H1 (cell line): ENCODE results near the gene FKBP1A. TPM values are rescaled to one million over a fixed set of nuclear protein-coding genes. Genes with fewer than 3 reads are reported as not detected.
A peak's percentile ranks its signal among the peaks of the same experiment; 100 is the strongest.

Experiments
- CTCF ChIA-PET: fragments of 300-600 bp; sonication (Branson Sonifier 250); formaldehyde crosslinking; loops from one replicate; lab custom pipeline; 2021; ENCODE audit not compliant: partially characterized antibody; lab: Charles Lee
- POLR2A ChIA-PET: fragments of 300-600 bp; sonication (Branson Sonifier 250); formaldehyde crosslinking; loops from one replicate; lab custom pipeline; 2021; ENCODE audit warnings: inconsistent platforms; ENCODE audit not compliant: partially characterized antibody; lab: Charles Lee
- DNase-seq, 2 experiments: peaks; one replicate each; pipeline versions ENCODE4 v3.0.0 to v3.0.0-alpha.2; 2010 to 2022; ENCODE audit warnings: low spot score in 2 of 2, low read depth in 1 of 2, mixed read lengths in 1 of 2
- FAIRE-seq: peaks from 2 replicates; lab custom pipeline; 2011; peaks lifted over from hg19 to GRCh38; lab: Jason Lieb, UNC
- H2AFZ ChIP-seq: 2 replicates; pipeline ENCODE4 v1.8.1; 2012; ENCODE audit warnings: low read length, inconsistent platforms
- H2AK5ac ChIP-seq: 2 replicates; pipeline ENCODE4 v1.6.1; 2013; ENCODE audit warnings: low read depth, low read length
- H2BK120ac ChIP-seq: replicated peaks from 2 replicates; pipeline ENCODE3; 2013; ENCODE audit warnings: low read depth, low read length, inconsistent platforms
- H2BK12ac ChIP-seq: 2 replicates; pipeline ENCODE4 v1.6.1; 2013; ENCODE audit warnings: low read depth, low read length
- H2BK15ac ChIP-seq: 2 replicates; pipeline ENCODE4 v1.6.1; 2013; ENCODE audit warnings: low read length
- H2BK20ac ChIP-seq: 2 replicates; pipeline ENCODE4 v1.6.1; 2013; ENCODE audit warnings: low read length
- H2BK5ac ChIP-seq: 2 replicates; pipeline ENCODE4 v1.6.1; 2013; ENCODE audit warnings: low read depth, low read length
- H3K14ac ChIP-seq: 2 replicates; pipeline ENCODE4 v1.6.1; 2013; ENCODE audit warnings: inconsistent platforms; ENCODE audit not compliant: insufficient read length
- H3K18ac ChIP-seq: 2 replicates; pipeline ENCODE4 v1.6.1; 2013; ENCODE audit warnings: low read length; ENCODE audit errors: extremely low read depth
- H3K23ac ChIP-seq: 2 replicates; pipeline ENCODE4 v1.6.1; 2013; ENCODE audit warnings: inconsistent platforms; ENCODE audit not compliant: insufficient read length
- H3K23me2 ChIP-seq: 2 replicates; pipeline ENCODE4 v1.6.1; 2013; ENCODE audit warnings: low read depth, low read length
- H3K27ac ChIP-seq: 2 replicates; pipeline ENCODE4 v1.6.1; 2011; ENCODE audit warnings: low read depth, low read length, inconsistent platforms
- H3K27me3 ChIP-seq, 4 experiments: replicated peaks in 1 of 4; 1 replicate in 1 of 4; 2 replicates in 3 of 4; pipeline versions ENCODE4 v1.6.1 to v1.8.1; 2011 to 2013; ENCODE audit warnings: low read length in 3 of 4, mild to moderate bottlenecking in 3 of 4, inconsistent platforms in 2 of 4, mixed read lengths in 2 of 4, moderate library complexity in 1 of 4; ENCODE audit not compliant: control insufficient read depth in 3 of 4, insufficient read depth in 3 of 4; ENCODE audit errors: extremely low read depth in 1 of 4
- H3K36me3 ChIP-seq, 4 experiments: 2 replicates each; pipeline versions ENCODE4 v1.6.1 to v1.8.1; 2011 to 2013; ENCODE audit warnings: mild to moderate bottlenecking in 4 of 4, low read length in 3 of 4, moderate library complexity in 2 of 4, control low read depth in 1 of 4, inconsistent platforms in 1 of 4; ENCODE audit not compliant: insufficient read depth in 4 of 4, control insufficient read depth in 2 of 4
- H3K4ac ChIP-seq: replicated peaks from 2 replicates; pipeline ENCODE3; 2013; ENCODE audit warnings: low read length, low read depth, mixed read lengths, inconsistent platforms; ENCODE audit not compliant: insufficient read length
- H3K4me1 ChIP-seq, 4 experiments: replicated peaks in 1 of 4; 1 replicate in 1 of 4; 2 replicates in 3 of 4; pipeline versions ENCODE4 v1.6.1 to v1.8.1; 2011 to 2013; ENCODE audit warnings: low read length in 3 of 4, inconsistent platforms in 2 of 4, mixed read lengths in 1 of 4; ENCODE audit not compliant: insufficient read depth in 4 of 4, control insufficient read depth in 3 of 4
- H3K4me2 ChIP-seq, 2 experiments: 2 replicates each; pipeline versions ENCODE4 v1.6.1 to v1.8.1; 2011 to 2013; ENCODE audit warnings: low read depth in 2 of 2, low read length in 2 of 2, control low read depth in 1 of 2, inconsistent platforms in 1 of 2, mild to moderate bottlenecking in 1 of 2; ENCODE audit not compliant: insufficient read depth in 1 of 2
- H3K4me3 ChIP-seq, 4 experiments: fragments of 200-600, 300-600 bp in 1 of 4; sonication (generic), shearing (Covaris generic), sonication (Bioruptor Twin) in 1 of 4; 2 replicates each; pipeline versions ENCODE4 v1.5.1 to v1.8.1; 2011 to 2016; ENCODE audit warnings: low read length in 4 of 4, low read depth in 3 of 4, control low read depth in 2 of 4, inconsistent platforms in 2 of 4, mild to moderate bottlenecking in 2 of 4, mixed read lengths in 1 of 4, moderate library complexity in 1 of 4; ENCODE audit not compliant: insufficient read depth in 2 of 4; ENCODE audit errors: extremely low read depth in 1 of 4
- H3K56ac ChIP-seq: replicated peaks from 2 replicates; pipeline ENCODE3; 2013; ENCODE audit warnings: low read depth, mild to moderate bottlenecking, mixed read lengths, low read length, inconsistent platforms; ENCODE audit not compliant: insufficient read length
- H3K79me1 ChIP-seq: 2 replicates; pipeline ENCODE4 v1.6.1; 2013; ENCODE audit warnings: low read depth, low read length, control low read depth
- H3K79me2 ChIP-seq, 2 experiments: 2 replicates each; pipeline versions ENCODE4 v1.6.1 to v1.8.1; 2012 to 2013; ENCODE audit warnings: low read length in 2 of 2, mild to moderate bottlenecking in 2 of 2, inconsistent platforms in 1 of 2; ENCODE audit not compliant: insufficient read depth in 2 of 2, control insufficient read depth in 1 of 2
- H3K9ac ChIP-seq, 4 experiments: replicated peaks in 1 of 4; 1 replicate in 1 of 4; 2 replicates in 3 of 4; pipeline versions ENCODE4 v1.6.1 to v1.8.1; 2011 to 2013; ENCODE audit warnings: low read depth in 3 of 4, low read length in 3 of 4, control low read depth in 2 of 4, mild to moderate bottlenecking in 2 of 4, moderate library complexity in 2 of 4, inconsistent platforms in 1 of 4; ENCODE audit errors: extremely low read depth in 1 of 4
- H3K9me3 ChIP-seq, 2 experiments: 2 replicates each; pipeline versions ENCODE4 v1.6.1 to v1.8.1; 2012 to 2013; ENCODE audit warnings: mild to moderate bottlenecking in 2 of 2, moderate library complexity in 2 of 2, control low read depth in 1 of 2, inconsistent platforms in 1 of 2, low read depth in 1 of 2, low read length in 1 of 2, mixed read lengths in 1 of 2; ENCODE audit not compliant: insufficient read depth in 2 of 2
- H4K20me1 ChIP-seq, 2 experiments: replicated peaks in 1 of 2; 2 replicates each; pipeline versions ENCODE3 to v1.8.1; 2011 to 2013; ENCODE audit warnings: inconsistent platforms in 2 of 2, low read length in 2 of 2, mild to moderate bottlenecking in 1 of 2; ENCODE audit not compliant: insufficient read depth in 2 of 2, control insufficient read depth in 1 of 2
- H4K5ac ChIP-seq: 2 replicates; pipeline ENCODE4 v1.6.1; 2013; ENCODE audit warnings: low read length, low read depth, mixed read lengths, inconsistent platforms; ENCODE audit not compliant: insufficient read length
- H4K8ac ChIP-seq: 2 replicates; pipeline ENCODE4 v1.8.0; 2013; ENCODE audit warnings: mild to moderate bottlenecking, moderate library complexity, low read length, inconsistent platforms; ENCODE audit not compliant: insufficient read depth; ENCODE audit errors: extremely low read depth
- H4K91ac ChIP-seq: replicated peaks from 2 replicates; pipeline ENCODE3; 2013; ENCODE audit warnings: low read length, mixed read lengths, inconsistent platforms; ENCODE audit not compliant: insufficient read length
- ASH2L ChIP-seq: fragments of 200-600, 300-600 bp; sonication (generic); IDR thresholded peaks from one replicate; pipeline ENCODE4 v1.7.1; 2017; ENCODE audit warnings: low read length
- CEBPB ChIP-seq: IDR thresholded peaks from 2 replicates; pipeline ENCODE4 v1.6.1; 2012; ENCODE audit warnings: low read depth, low read length
- RFX5 ChIP-seq: IDR thresholded peaks from 2 replicates; pipeline ENCODE4 v1.6.1; 2011; ENCODE audit warnings: low read depth, low read length, improper control_type of control experiment, borderline replicate concordance
- SIN3A ChIP-seq, 2 experiments: IDR thresholded peaks in 1 of 2; conservative IDR thresholded peaks in 1 of 2; 2 replicates each; pipeline ENCODE4 v1.6.1; 2011 to 2012; ENCODE audit warnings: low read length in 2 of 2, improper control_type of control experiment in 1 of 2, low read depth in 1 of 2, mild to moderate bottlenecking in 1 of 2
- WGBS, 2 experiments: shearing (Covaris generic) in 1 of 2; methylation state at CpG; one replicate each; pipeline versions ENCODE4 v1.1.6 to v1.1.7; 2013 to 2015; ENCODE audit warnings: low lambda C conversion rate in 2 of 2, mixed read lengths in 2 of 2, inconsistent platforms in 1 of 2, low coverage in 1 of 2, missing lambda C conversion rate in 1 of 2; ENCODE audit not compliant: insufficient replicate concordance in 2 of 2, insufficient coverage in 1 of 2, insufficient read length in 1 of 2; ENCODE audit errors: extremely low coverage in 1 of 2, missing lambda C conversion rate in 1 of 2; 5-methylcytosine and 5-hydroxymethylcytosine counted together
- polyA plus RNA-seq, 7 experiments: library from polyadenylated mRNA; depleted of rRNA in 3 of 7; stranded (reverse) in 5 of 7; unstranded in 2 of 7; fragments of >200 nt in 5 of 7; fragments of 200-250 nt in 2 of 7; gene quantifications; 1 replicate in 5 of 7; 2 replicates in 1 of 7; 4 replicates in 1 of 7; pipeline versions ENCODE4 v1.2.1 to v1.2.3, GENCODE V29; 2011 to 2013; ENCODE audit warnings: missing spikeins in 2 of 7, mixed read lengths in 2 of 7
- total RNA-seq: library from RNA; stranded (reverse); fragmentation: NEBNext Ultra II Directional; extraction: Animal tissue kit (Norgen Biotek cat#: 25700); gene quantifications from 2 replicates; pipeline ENCODE4 v1.2.1, GENCODE V29; 2021
- TF ChIP-seq, protein P1 (sequence below), 3 experiments: IDR thresholded peaks; 1 replicate in 2 of 3; 2 replicates in 1 of 3; pipeline versions ENCODE4 v1.5.1 to v1.6.1; 2011; ENCODE audit warnings: low read length in 3 of 3, mild to moderate bottlenecking in 3 of 3, inconsistent platforms in 2 of 3, low read depth in 1 of 3, moderate library complexity in 1 of 3; ENCODE audit not compliant: insufficient read depth in 1 of 3; ENCODE audit errors: control extremely low read depth in 1 of 3

The FKBP1A gene
- total and polyA plus RNA-seq, 2 of the 8 experiments (the other 6 are each of a cell fraction or from before 2014, with no cell fraction given): 250 to 685 TPM

DNA sequence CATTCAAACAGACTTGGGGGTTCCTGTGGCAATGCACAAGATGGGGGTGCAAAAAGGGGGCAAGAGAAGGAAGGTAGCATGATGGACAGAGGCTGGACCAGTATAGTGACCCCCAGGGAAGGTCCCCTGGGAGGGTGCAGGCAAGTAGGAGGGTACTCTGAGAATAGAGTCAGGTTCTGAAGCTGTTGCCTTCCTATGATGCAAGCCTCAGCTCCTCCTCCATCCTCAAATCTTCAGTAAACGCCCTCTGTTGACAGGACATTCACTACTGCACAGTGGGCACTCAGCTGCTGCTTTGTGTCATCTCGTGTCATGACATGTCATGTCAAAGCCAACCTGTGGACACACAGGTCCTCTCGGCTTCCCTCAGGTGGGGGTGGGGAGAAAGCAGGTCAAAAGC, 58.1 kb downstream of the FKBP1A start:
- peaks cover 0 to 2% (median 0%) of the 10 kb centered on the region in 4 experiments; a peak in 3 of 7 replicates for H3K4me1 ChIP-seq
- H4K20me1 ChIP-seq: peaks cover 7 to 27% of the 10 kb centered on the region in 2 experiments
- H3K36me3 ChIP-seq: peaks cover 0 to 3% (median 0%) of the 10 kb centered on the region in 4 experiments; a peak in 1 of 8 replicates
- no peak overlapping the region for H3K9ac ChIP-seq
- no peak overlapping the region for H2BK15ac ChIP-seq
- ChIA-PET POLR2A (interaction anchor here (0.6 to 2.4 kb wide), 3 partner anchors 9 to 480 kb away, joined by 3 to 13 read pairs (median 3); no protein-coding TSS in a partner anchor), CTCF (interaction anchor here (0.8 to 2.4 kb wide), 3 partner anchors 16 to 63 kb away, joined by 3 to 7 read pairs (median 4); no protein-coding TSS in a partner anchor)
- H4K8ac ChIP-seq: no peak overlapping the region
- FAIRE-seq (no peak), DNase-seq (peak in 1 of 2 experiments; percentile 39)
- peaks cover 10% of the 10 kb centered on the region for H3K79me1 ChIP-seq
- H3K79me2 ChIP-seq: peaks cover 3 to 9% of the 10 kb centered on the region in 2 experiments; a peak in 1 of 4 replicates
- no peak overlapping the region for H2BK5ac ChIP-seq
- H4K91ac ChIP-seq: no peak overlapping the region
- H2BK12ac ChIP-seq: no peak overlapping the region
- H3K23me2 ChIP-seq: no peaks in the 10 kb centered on the region
- H2AFZ ChIP-seq: no peak overlapping the region
- H3K4me2 ChIP-seq: no peak overlapping the region
- H2BK20ac ChIP-seq: no peak overlapping the region
- no peak overlapping the region for H4K5ac ChIP-seq
- no peak overlapping the region for H3K27ac ChIP-seq
- no peak overlapping the region for H2BK120ac ChIP-seq
- H3K14ac ChIP-seq: no peak overlapping the region
- peak overlapping the region; percentile 42 for H3K4ac ChIP-seq
- 72% methylated on average over 3 of the region's 3 CpGs; no CpG with 5 or more reads in 1 of the 2 experiments for WGBS, 2 experiments
- H3K9me3 ChIP-seq: no peaks in the 10 kb centered on the region
- H3K27me3 ChIP-seq: no peaks in the 10 kb centered on the region
- H3K56ac ChIP-seq: peak overlapping the region; percentile 14
- H3K4me3 ChIP-seq: no peak overlapping the region
- TF ChIP-seq, protein P1, sequence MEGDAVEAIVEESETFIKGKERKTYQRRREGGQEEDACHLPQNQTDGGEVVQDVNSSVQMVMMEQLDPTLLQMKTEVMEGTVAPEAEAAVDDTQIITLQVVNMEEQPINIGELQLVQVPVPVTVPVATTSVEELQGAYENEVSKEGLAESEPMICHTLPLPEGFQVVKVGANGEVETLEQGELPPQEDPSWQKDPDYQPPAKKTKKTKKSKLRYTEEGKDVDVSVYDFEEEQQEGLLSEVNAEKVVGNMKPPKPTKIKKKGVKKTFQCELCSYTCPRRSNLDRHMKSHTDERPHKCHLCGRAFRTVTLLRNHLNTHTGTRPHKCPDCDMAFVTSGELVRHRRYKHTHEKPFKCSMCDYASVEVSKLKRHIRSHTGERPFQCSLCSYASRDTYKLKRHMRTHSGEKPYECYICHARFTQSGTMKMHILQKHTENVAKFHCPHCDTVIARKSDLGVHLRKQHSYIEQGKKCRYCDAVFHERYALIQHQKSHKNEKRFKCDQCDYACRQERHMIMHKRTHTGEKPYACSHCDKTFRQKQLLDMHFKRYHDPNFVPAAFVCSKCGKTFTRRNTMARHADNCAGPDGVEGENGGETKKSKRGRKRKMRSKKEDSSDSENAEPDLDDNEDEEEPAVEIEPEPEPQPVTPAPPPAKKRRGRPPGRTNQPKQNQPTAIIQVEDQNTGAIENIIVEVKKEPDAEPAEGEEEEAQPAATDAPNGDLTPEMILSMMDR (IDR thresholded peaks at IDR 0.05; ENCODE audit: control extremely low read depth in 1 of 3, insufficient read depth in 1 of 3, low read depth in 1 of 3, low read length in 3 of 3): peak in 1 of 3 experiments; percentile 18; a peak in 1 of 4 replicates
- TF ChIP-seq ASH2L (no peak), RFX5 (no peak), SIN3A (conservative IDR thresholded peaks at IDR 0.05 in 1 of 2, IDR thresholded peaks at IDR 0.05 in 1 of 2; ENCODE audit: low read depth in 1 of 2, low read length in 2 of 2) (peak; percentile 77 to 79; a peak in 3 of 4 replicates), CEBPB (peak; percentile 33; the same call in 1 of the 2 replicates)
- H3K23ac ChIP-seq: no peak overlapping the region
- no peak overlapping the region for H2AK5ac ChIP-seq
- no peak overlapping the region for H3K18ac ChIP-seq
